Neuronal stem cell (in vitro differentiated cells): ENCODE data around the gene ADCY3.

Experiments used
- DNase-seq: peaks from one replicate; pipeline ENCODE4 v3.0.0-alpha.2; 2013; ENCODE audit warnings: low spot score
- H2AFZ ChIP-seq: one replicate; pipeline ENCODE4 v1.6.1; 2013; ENCODE audit warnings: mild to moderate bottlenecking, low read length, inconsistent platforms
- H2AK5ac ChIP-seq: 2 replicates; pipeline ENCODE4 v1.6.1; 2013; ENCODE audit warnings: low read depth, mild to moderate bottlenecking, inconsistent platforms, low read length, moderate library complexity, mixed read lengths
- H2BK120ac ChIP-seq: 2 replicates; pipeline ENCODE4 v1.6.1; 2013; ENCODE audit warnings: low read depth, mild to moderate bottlenecking, inconsistent platforms, low read length, moderate library complexity, mixed read lengths
- H2BK12ac ChIP-seq: one replicate; pipeline ENCODE4 v1.6.1; 2013; ENCODE audit warnings: low read length, inconsistent platforms
- H2BK15ac ChIP-seq: 2 replicates; pipeline ENCODE4 v1.6.1; 2013; ENCODE audit warnings: mild to moderate bottlenecking, low read length, inconsistent platforms, mixed read lengths
- H2BK5ac ChIP-seq: one replicate; pipeline ENCODE4 v1.6.1; 2013; ENCODE audit warnings: inconsistent platforms, mild to moderate bottlenecking, low read length, moderate library complexity
- H3K14ac ChIP-seq: one replicate; pipeline ENCODE4 v1.6.1; 2013; ENCODE audit warnings: low read length, inconsistent platforms
- H3K18ac ChIP-seq: 2 replicates; pipeline ENCODE4 v1.6.1; 2013; ENCODE audit warnings: low read length, inconsistent platforms
- H3K23ac ChIP-seq: 2 replicates; pipeline ENCODE4 v1.6.1; 2013; ENCODE audit warnings: low read depth, mild to moderate bottlenecking, mixed read lengths, low read length, inconsistent platforms; ENCODE audit not compliant: poor library complexity
- H3K27ac ChIP-seq: replicated peaks from 3 replicates; pipeline ENCODE4 v1.5.1; 2013; ENCODE audit warnings: low read length, inconsistent platforms
- H3K27me3 ChIP-seq, 3 experiments: 2 replicates each; pipeline ENCODE4 v1.6.1; 2013; ENCODE audit warnings: low read length in 3 of 3, mild to moderate bottlenecking in 2 of 3, inconsistent platforms in 1 of 3, low read depth in 1 of 3, mixed read lengths in 1 of 3, moderate library complexity in 1 of 3; ENCODE audit not compliant: control insufficient read depth in 3 of 3, insufficient read depth in 3 of 3
- H3K36me3 ChIP-seq, 2 donors: replicated peaks in 1 of 2; 2 replicates each; pipeline ENCODE4 v1.6.1; 2013; ENCODE audit warnings: low read length in 2 of 2; ENCODE audit not compliant: control insufficient read depth in 2 of 2, insufficient read depth in 2 of 2
- H3K4ac ChIP-seq: 2 replicates; pipeline ENCODE4 v1.6.1; 2013; ENCODE audit warnings: inconsistent platforms, mild to moderate bottlenecking, low read length, moderate library complexity
- H3K4me1 ChIP-seq, 2 donors: 1 replicate in 1 of 2; 2 replicates in 1 of 2; pipeline ENCODE4 v1.6.1; 2013; ENCODE audit warnings: low read length in 2 of 2, low read depth in 1 of 2; ENCODE audit not compliant: control insufficient read depth in 2 of 2, insufficient read depth in 1 of 2
- H3K4me2 ChIP-seq: one replicate; pipeline ENCODE4 v1.6.1; 2013; ENCODE audit warnings: mild to moderate bottlenecking, low read length, inconsistent platforms; ENCODE audit not compliant: insufficient read depth, poor library complexity, severe bottlenecking
- H3K4me3 ChIP-seq, 2 donors: 2 replicates each; pipeline ENCODE4 v1.5.1; 2013; ENCODE audit warnings: low read length in 2 of 2, mild to moderate bottlenecking in 2 of 2, inconsistent platforms in 1 of 2, moderate library complexity in 1 of 2
- H3K79me1 ChIP-seq: one replicate; pipeline ENCODE4 v1.6.1; 2013; ENCODE audit warnings: low read depth, mild to moderate bottlenecking, inconsistent platforms, low read length, moderate library complexity
- H3K9ac ChIP-seq: one replicate; pipeline ENCODE4 v1.6.1; 2013; ENCODE audit warnings: mild to moderate bottlenecking, low read depth, low read length, inconsistent platforms; ENCODE audit not compliant: poor library complexity
- H3K9me3 ChIP-seq, 2 donors: replicated peaks in 1 of 2; 2 replicates each; pipeline versions ENCODE3 to v1.6.1; 2013; ENCODE audit warnings: low read length in 2 of 2, mild to moderate bottlenecking in 2 of 2, inconsistent platforms in 1 of 2, low read depth in 1 of 2, mixed read lengths in 1 of 2, moderate library complexity in 1 of 2; ENCODE audit not compliant: control insufficient read depth in 2 of 2, insufficient read depth in 1 of 2
- H4K8ac ChIP-seq: one replicate; pipeline ENCODE4 v1.6.1; 2013; ENCODE audit warnings: low read depth, mild to moderate bottlenecking, inconsistent platforms, low read length, moderate library complexity
- H4K91ac ChIP-seq: one replicate; pipeline ENCODE4 v1.6.1; 2013; ENCODE audit warnings: low read length, low read depth, mild to moderate bottlenecking, inconsistent platforms; ENCODE audit not compliant: poor library complexity
- WGBS, 2 donors: extraction: QIAGEN DNeasy Blood & Tissue Kit; methylation state at CpG; one replicate each; pipeline ENCODE4 v1.1.7; 2013; ENCODE audit warnings: missing lambda C conversion rate in 2 of 2, mixed read lengths in 1 of 2; ENCODE audit not compliant: insufficient read length in 2 of 2, insufficient replicate concordance in 1 of 2; ENCODE audit errors: extremely low coverage in 2 of 2; 5-methylcytosine and 5-hydroxymethylcytosine counted together

ADCY3 gene

GRCh38 chr2:24928036-24928435 is 8.0 kb upstream of the ADCY3 start:
- H4K8ac ChIP-seq, result no peak overlapping the region
- H2BK120ac ChIP-seq, result no peak overlapping the region
- no peak overlapping the region for H3K4me3 ChIP-seq
- H3K18ac ChIP-seq, result no peak overlapping the region
- no peak overlapping the region for H2BK5ac ChIP-seq
- H3K14ac ChIP-seq, result no peak overlapping the region
- no peak for DNase-seq
- H3K23ac ChIP-seq, result no peak overlapping the region
- no peak overlapping the region for H2BK15ac ChIP-seq
- H3K4me1 ChIP-seq, result peaks cover 9 to 16% of the 10 kb centered on the region in 2 donors
- H3K27ac ChIP-seq, result no peak overlapping the region
- H3K9ac ChIP-seq, result no peak overlapping the region
- peaks cover 0 to 3% of the 10 kb centered on the region in 2 donors for H3K9me3 ChIP-seq
- no peaks in the 10 kb centered on the region for H3K79me1 ChIP-seq
- H3K4ac ChIP-seq, result no peak overlapping the region
- H3K36me3 ChIP-seq, result peaks cover 0 to 2% of the 10 kb centered on the region in 2 donors
- H2BK12ac ChIP-seq, result no peak overlapping the region
- peaks cover 0 to 11% (median 4%) of the 10 kb centered on the region in 3 experiments for H3K27me3 ChIP-seq
- no peak overlapping the region for H2AK5ac ChIP-seq
- H3K4me2 ChIP-seq, result no peak overlapping the region
- H4K91ac ChIP-seq, result no peak overlapping the region
- no peak overlapping the region for H2AFZ ChIP-seq

- H3K4ac ChIP-seq, result no peak overlapping the region
- H4K8ac ChIP-seq, result no peak overlapping the region
- H2AK5ac ChIP-seq, result peak overlapping the region; percentile 60
- H3K4me1 ChIP-seq, result peaks cover 9 to 16% of the 10 kb centered on the region in 2 donors
- H3K36me3 ChIP-seq, result peaks cover 0 to 2% of the 10 kb centered on the region in 2 donors
- peak overlapping the region; percentile 24 for H3K18ac ChIP-seq
- no CpG with 5 or more reads among the region's 33 CpGs for WGBS, 2 donors
- no peak overlapping the region for H4K91ac ChIP-seq
- no peak overlapping the region for H3K9ac ChIP-seq
- no peak for DNase-seq
- H3K27me3 ChIP-seq, result peaks cover 0 to 4% (median 0%) of the 10 kb centered on the region in 3 experiments
- H3K9me3 ChIP-seq, result peaks cover 0 to 3% of the 10 kb centered on the region in 2 donors
- peak overlapping the region; percentile 84 for H2BK5ac ChIP-seq
- H3K27ac ChIP-seq, result no peak overlapping the region
- peak overlapping the region; percentile 28 for H3K23ac ChIP-seq
- H3K79me1 ChIP-seq, result no peaks in the 10 kb centered on the region
- no peak overlapping the region for H3K4me2 ChIP-seq
- H2BK12ac ChIP-seq, result no peak overlapping the region
- H2AFZ ChIP-seq, result peak overlapping the region; percentile 92
- no peak overlapping the region for H3K14ac ChIP-seq
- H2BK120ac ChIP-seq, result peak overlapping the region; percentile 16
- peak overlapping the region; percentile 14 for H2BK15ac ChIP-seq
- H3K4me3 ChIP-seq, result no peak overlapping the region
Observed at GRCh38 chr2:24926602-24927252, 6.7 kb upstream of the ADCY3 start.

GRCh38 chr2:24926220-24926601 is 6.2 kb upstream of the ADCY3 start:
- Histone ChIP-seq H2BK15ac (peak overlapping the region; percentile 14), H2BK12ac (no peak overlapping the region), H3K27me3 (peaks cover 0 to 4% (median 0%) of the 10 kb centered on the region in 3 experiments), H2AFZ (peak overlapping the region; percentile 92), H3K9ac (no peak overlapping the region), H4K8ac (peak overlapping the region; percentile 20), H2AK5ac (peak overlapping the region; percentile 60), H2BK5ac (peak overlapping the region; percentile 84), H3K27ac (no peak overlapping the region), H3K4me1 (peaks cover 9 to 16% of the 10 kb centered on the region in 2 donors), H3K4me2 (no peak overlapping the region), H3K23ac (peak overlapping the region; percentile 28), H3K79me1 (no peaks in the 10 kb centered on the region), H4K91ac (no peak overlapping the region), H3K4ac (no peak overlapping the region), H3K18ac (peak overlapping the region; percentile 24), H2BK120ac (no peak overlapping the region), H3K14ac (no peak overlapping the region), H3K36me3 (peaks cover 0 to 2% of the 10 kb centered on the region in 2 donors), H3K4me3 (peak overlapping the region in 1 of 2 donors; percentile 59), H3K9me3 (peaks cover 0 to 3% of the 10 kb centered on the region in 2 donors)
- WGBS, 2 donors, result no CpG with 5 or more reads among the region's 14 CpGs
- no peak for DNase-seq

GRCh38 chr2:24925815-24926214 is 5.8 kb upstream of the ADCY3 start:
- Histone ChIP-seq H3K4me2 (no peak overlapping the region), H3K79me1 (no peaks in the 10 kb centered on the region), H3K27me3 (peaks cover 0 to 4% (median 0%) of the 10 kb centered on the region in 3 experiments), H3K36me3 (peaks cover 0 to 2% of the 10 kb centered on the region in 2 donors), H3K9me3 (peaks cover 0 to 3% of the 10 kb centered on the region in 2 donors), H2AFZ (no peak overlapping the region), H4K91ac (no peak overlapping the region), H3K23ac (peak overlapping the region; percentile 28), H3K18ac (no peak overlapping the region), H3K9ac (no peak overlapping the region), H3K4me1 (peaks cover 7 to 15% of the 10 kb centered on the region in 2 donors), H3K27ac (no peak overlapping the region), H2BK5ac (no peak overlapping the region), H2AK5ac (peak overlapping the region; percentile 60), H2BK120ac (no peak overlapping the region), H4K8ac (peak overlapping the region; percentile 20), H3K4me3 (peak overlapping the region in 1 of 2 donors; percentile 59), H3K4ac (no peak overlapping the region), H2BK12ac (no peak overlapping the region), H2BK15ac (peak overlapping the region; percentile 14), H3K14ac (peak overlapping the region; percentile 17)
- 100% methylated on average over 6 of the region's 10 CpGs; no CpG with 5 or more reads in 1 of the 2 donors for WGBS, 2 donors
- no peak for DNase-seq
